ENCODE data around the gene B3GNT4. TPM values are rescaled to one million over a fixed set of nuclear protein-coding genes. Genes with fewer than 3 reads are reported as not detected.

The B3GNT4 gene
- total RNA-seq, 3 donors from 2014 or later = 1.6 TPM; not detected in 2

DNA sequence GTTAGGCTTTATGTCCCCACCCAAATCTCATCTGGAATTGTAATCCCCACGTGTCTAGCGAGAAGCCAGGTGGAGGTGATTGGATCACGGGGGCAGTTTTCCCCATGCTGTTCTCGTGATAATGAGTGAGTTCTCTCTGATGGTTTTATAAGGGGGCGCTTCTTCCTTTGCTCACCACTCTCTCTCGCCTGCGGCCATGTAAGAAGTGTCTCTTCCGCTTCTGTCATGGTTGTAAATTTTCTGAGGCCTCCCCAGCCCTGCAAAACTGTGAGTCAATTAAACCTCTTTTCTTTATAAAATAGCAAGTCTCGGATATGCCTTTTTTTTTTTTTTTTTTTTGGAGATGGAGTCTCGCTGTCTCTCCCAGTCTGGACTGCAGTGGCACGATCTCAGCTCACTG is 42.7 kb upstream of the B3GNT4 start:
- no peaks in the 10 kb centered on the region for H3K4me1 ChIP-seq
- no peaks in the 10 kb centered on the region for H3K27me3 ChIP-seq
- no peak for TF ChIP-seq POLR2AphosphoS5 (IDR thresholded peaks at IDR 0.05)
- TF ChIP-seq, protein P1, sequence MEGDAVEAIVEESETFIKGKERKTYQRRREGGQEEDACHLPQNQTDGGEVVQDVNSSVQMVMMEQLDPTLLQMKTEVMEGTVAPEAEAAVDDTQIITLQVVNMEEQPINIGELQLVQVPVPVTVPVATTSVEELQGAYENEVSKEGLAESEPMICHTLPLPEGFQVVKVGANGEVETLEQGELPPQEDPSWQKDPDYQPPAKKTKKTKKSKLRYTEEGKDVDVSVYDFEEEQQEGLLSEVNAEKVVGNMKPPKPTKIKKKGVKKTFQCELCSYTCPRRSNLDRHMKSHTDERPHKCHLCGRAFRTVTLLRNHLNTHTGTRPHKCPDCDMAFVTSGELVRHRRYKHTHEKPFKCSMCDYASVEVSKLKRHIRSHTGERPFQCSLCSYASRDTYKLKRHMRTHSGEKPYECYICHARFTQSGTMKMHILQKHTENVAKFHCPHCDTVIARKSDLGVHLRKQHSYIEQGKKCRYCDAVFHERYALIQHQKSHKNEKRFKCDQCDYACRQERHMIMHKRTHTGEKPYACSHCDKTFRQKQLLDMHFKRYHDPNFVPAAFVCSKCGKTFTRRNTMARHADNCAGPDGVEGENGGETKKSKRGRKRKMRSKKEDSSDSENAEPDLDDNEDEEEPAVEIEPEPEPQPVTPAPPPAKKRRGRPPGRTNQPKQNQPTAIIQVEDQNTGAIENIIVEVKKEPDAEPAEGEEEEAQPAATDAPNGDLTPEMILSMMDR (IDR thresholded peaks at IDR 0.05) = no peak
- no peak for TF ChIP-seq POLR2A (IDR thresholded peaks at IDR 0.05)
- H3K9me3 ChIP-seq = no peaks in the 10 kb centered on the region
- H3K27ac ChIP-seq = no peak overlapping the region
- H3K4me3 ChIP-seq = no peak overlapping the region
- intact Hi-C loops (cut with DNase I; ENCODE audit: low total_unique reads) = no loop called here
- DNase-seq (ENCODE audit: low spot score in 2 of 2) = no peak
- no peaks in the 10 kb centered on the region for H3K36me3 ChIP-seq

DNA sequence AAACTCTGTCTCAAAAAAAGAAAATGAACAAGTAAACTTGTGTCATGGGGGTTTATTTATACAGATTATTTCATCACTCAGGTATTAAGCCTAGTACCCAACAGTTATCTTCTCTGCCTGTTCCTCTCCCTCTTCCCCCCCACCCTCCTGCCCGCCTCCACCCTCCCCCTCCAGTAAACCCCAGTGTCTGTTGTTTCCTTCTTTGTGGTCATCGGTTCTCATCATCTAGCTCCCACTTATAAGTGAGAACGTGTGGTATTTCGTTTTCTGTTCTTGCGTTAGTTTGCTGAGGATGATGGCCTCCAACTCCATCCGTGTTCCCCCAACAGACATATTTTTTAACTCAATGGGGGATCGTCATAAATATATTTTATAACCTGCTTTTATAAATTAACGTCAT is 41.8 kb upstream of the B3GNT4 start:
- no peak for DNase-seq (ENCODE audit: low spot score in 2 of 2)
- no peak overlapping the region for H3K4me3 ChIP-seq
- no peaks in the 10 kb centered on the region for H3K36me3 ChIP-seq
- intact Hi-C loops (cut with DNase I; ENCODE audit: low total_unique reads) = no loop called here
- H3K4me1 ChIP-seq = no peaks in the 10 kb centered on the region
- no peaks in the 10 kb centered on the region for H3K9me3 ChIP-seq
- no peaks in the 10 kb centered on the region for H3K27me3 ChIP-seq
- TF ChIP-seq POLR2A (IDR thresholded peaks at IDR 0.05) (no peak), POLR2AphosphoS5 (IDR thresholded peaks at IDR 0.05) (no peak)
- TF ChIP-seq, protein P1 (IDR thresholded peaks at IDR 0.05) = no peak
- H3K27ac ChIP-seq = no peak overlapping the region

DNA sequence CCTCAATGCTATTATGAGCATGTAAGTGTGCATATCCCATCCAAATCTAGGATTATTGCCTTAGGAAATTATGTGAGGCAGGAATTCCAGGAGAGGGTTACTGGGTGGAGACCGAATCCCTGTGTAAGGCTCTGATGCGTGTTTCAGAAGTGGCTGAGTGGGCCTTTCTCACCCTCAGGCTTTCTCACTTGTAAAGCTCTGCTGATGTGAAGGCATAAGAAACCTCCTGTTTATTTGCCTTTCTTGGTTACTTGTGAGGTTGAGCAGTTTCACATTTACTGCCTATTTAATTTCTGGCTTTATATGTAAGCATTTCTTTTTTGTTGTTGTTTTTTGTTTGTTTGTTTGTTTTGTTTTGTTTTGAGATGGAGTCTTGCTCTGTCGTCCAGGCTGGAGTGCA is 40.5 kb upstream of the B3GNT4 start:
- intact Hi-C loops (cut with DNase I; ENCODE audit: low total_unique reads) = no loop called here
- no peaks in the 10 kb centered on the region for H3K9me3 ChIP-seq
- TF ChIP-seq POLR2AphosphoS5 (IDR thresholded peaks at IDR 0.05) (no peak), POLR2A (IDR thresholded peaks at IDR 0.05) (no peak)
- TF ChIP-seq, protein P1 (IDR thresholded peaks at IDR 0.05) = no peak

GRCh38 chr12:122166422-122167349 is 36.8 kb upstream of the B3GNT4 start:
- intact Hi-C loops (cut with DNase I; ENCODE audit: low total_unique reads) = no loop called here
- no peak for DNase-seq (ENCODE audit: low spot score in 2 of 2)

More for the DNA sequence above, 40.5 kb upstream of the B3GNT4 start:
- Histone ChIP-seq H3K27ac (no peak overlapping the region), H3K36me3 (no peaks in the 10 kb centered on the region), H3K27me3 (no peaks in the 10 kb centered on the region), H3K4me3 (no peak overlapping the region), H3K4me1 (no peaks in the 10 kb centered on the region)
- no peak for DNase-seq (ENCODE audit: low spot score in 2 of 2)

More at GRCh38 chr12:122166422-122167349, 36.8 kb upstream of the B3GNT4 start:
- no peaks in the 10 kb centered on the region for H3K4me1 ChIP-seq
- H3K36me3 ChIP-seq = no peaks in the 10 kb centered on the region
- H3K27me3 ChIP-seq = no peaks in the 10 kb centered on the region
- no peaks in the 10 kb centered on the region for H3K9me3 ChIP-seq
- H3K4me3 ChIP-seq = no peak overlapping the region
- TF ChIP-seq POLR2AphosphoS5 (IDR thresholded peaks at IDR 0.05) (no peak), POLR2A (IDR thresholded peaks at IDR 0.05) (no peak)
- TF ChIP-seq, protein P1 (IDR thresholded peaks at IDR 0.05) = no peak
- no peak overlapping the region for H3K27ac ChIP-seq

Measured in breast epithelium (tissue), 4 donors.